ENCODE results near the gene FXYD5.

FXYD5 gene

DNA sequence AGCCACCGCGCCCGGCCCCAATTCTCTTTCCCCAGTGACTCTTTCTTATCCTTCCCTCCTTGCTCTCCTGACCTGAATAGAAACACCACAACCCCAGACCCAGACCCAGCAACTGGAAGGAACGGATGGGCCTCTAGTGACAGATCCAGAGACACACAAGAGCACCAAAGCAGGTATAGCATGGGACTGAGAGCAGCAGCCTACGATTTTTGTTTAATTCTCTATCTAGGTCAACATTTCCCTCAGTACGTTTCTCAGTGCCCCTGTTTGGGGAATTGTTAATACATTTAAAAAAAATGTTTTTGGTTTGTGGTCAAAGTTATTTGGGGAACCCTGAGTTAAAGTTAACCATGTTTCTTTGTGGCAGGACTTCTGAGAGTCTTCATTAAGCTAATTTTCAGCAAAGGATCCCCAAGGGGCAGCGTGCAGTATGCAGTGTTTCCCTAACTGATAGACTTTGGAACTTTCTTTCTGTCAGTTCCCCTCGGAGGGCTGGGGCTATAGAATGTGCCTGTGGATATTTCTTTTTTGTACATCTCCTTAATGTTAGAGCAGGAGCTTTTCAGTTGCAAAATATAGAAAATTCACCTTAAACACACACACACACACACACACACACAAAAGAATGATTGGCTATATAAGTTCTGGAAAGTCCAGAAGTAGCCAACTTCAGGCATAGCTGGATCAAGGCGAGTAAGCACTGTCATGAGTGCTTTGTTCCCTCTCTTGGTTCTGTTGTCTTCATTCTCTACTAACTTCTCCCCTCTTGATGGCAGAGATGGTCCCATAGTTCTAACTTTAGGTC, 6.3 kb downstream of the FXYD5 start:
- DNase-seq, result no peak

DNA sequence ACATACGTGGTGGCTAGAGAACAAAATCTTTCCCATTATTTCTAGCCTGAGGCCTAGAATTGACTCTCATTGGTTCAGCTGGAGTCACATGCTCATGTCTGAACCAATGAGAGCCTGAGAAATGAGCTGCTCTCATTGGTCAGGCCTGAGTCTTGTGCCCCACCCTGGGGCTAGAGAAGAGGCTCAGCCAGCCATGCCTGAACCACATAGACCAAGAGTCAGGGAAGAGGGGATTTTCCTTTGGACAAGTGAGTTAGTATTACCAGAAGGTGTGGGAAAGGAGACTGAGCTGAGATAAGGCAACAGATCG, 6.9 kb downstream of the FXYD5 start:
- DNase-seq, result no peak

DNA sequence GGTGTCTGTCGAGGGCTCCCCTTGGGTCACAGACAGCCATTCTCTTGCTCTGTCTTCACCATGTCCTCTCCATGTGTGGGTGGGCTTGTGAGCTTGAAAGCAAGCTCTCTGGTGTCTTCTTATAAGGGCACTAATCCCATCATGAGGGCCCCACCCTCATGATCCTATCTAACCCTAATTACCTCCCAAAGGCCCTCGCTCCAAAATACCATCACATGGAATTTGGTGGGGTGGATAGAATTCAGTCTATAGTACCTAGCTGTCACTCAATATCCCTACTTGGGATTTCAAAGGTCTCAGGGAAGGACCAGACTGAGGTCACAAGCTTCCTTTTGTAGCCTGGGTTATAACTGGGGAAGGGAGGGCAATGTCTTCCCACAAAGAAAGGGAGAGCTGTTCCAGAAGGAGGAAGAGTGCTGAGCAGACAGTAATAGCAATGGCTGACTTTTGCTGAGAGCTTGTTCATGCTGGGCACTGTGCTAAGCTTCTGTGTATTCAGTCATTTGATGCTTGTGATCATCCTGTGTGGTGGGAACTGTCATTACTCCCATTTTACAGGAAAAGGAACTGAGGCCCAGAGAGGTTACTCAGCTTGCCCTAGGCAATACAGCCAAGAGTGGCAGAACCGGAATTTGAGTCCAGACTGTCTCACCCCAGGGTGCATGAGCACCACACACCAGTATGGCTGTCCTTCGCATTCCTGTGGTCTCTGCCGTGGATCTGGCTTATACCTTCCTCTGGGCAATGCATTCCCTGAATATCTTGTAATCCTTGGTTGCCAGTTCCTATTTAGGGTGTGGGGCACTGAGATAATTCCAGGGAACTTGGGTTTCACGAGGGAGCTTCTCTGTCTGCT, 8.2 kb downstream of the FXYD5 start:
- no peak for DNase-seq

DNA sequence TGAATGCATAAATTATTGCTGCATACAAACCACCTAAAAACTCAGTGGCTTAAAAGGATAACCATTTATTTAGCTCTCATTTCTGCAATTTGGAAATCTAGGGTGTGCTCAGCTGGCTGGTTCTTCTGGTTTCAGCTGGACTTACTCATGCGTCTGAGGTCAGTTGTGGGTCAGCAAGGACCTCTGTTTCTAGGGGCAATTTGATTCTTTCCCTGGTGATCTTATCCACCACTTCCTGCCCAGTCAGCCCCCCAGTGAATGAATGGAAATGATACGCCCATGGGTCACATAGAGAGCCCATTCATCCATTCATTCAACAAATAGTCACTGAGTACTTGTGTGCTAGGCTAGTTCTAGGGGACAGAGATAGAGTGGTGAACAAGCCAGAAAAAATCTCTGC, 9.9 kb downstream of the FXYD5 start:
- no peak for DNase-seq

DNA sequence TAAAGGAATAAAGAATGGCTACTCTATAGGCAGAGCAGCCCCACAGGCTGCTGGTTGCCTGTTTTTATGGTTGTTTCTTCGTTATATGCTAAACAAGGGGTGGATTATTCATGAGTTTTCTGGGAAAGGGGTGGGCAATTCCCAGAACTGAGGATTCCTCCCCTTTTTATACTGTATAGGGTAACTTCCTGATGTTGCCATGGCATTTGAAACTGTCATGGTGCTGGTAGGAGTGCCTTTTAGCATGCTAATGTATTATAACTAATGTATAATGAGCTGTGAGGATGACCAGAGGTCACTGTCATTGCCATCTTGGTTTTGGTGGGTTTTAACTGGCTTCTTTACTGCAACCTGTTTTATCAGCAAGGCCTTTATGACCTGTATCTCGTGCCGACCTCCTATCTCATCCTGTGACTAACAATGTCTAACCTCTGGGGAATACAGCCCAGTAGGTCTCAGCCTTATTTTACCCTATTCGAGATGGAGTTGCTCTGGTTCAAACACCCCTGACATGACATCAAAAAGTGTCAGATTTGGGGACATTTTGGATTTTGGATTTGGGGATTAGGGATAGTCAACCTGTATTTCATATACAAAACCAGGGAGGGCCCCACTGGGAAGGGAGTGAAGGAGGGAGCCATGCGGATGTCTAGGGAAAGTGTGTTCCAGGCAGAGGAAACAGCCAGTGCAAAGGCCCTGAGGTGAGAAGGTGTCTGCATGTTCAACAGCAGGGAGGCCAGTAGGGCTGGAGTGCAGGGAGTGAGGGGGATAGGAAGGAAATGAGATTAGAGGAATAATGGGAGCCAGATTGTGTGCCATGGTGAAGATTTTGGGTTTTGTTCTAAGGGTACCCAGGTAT, 10.9 kb downstream of the FXYD5 start:
- no peak for DNase-seq

DNA sequence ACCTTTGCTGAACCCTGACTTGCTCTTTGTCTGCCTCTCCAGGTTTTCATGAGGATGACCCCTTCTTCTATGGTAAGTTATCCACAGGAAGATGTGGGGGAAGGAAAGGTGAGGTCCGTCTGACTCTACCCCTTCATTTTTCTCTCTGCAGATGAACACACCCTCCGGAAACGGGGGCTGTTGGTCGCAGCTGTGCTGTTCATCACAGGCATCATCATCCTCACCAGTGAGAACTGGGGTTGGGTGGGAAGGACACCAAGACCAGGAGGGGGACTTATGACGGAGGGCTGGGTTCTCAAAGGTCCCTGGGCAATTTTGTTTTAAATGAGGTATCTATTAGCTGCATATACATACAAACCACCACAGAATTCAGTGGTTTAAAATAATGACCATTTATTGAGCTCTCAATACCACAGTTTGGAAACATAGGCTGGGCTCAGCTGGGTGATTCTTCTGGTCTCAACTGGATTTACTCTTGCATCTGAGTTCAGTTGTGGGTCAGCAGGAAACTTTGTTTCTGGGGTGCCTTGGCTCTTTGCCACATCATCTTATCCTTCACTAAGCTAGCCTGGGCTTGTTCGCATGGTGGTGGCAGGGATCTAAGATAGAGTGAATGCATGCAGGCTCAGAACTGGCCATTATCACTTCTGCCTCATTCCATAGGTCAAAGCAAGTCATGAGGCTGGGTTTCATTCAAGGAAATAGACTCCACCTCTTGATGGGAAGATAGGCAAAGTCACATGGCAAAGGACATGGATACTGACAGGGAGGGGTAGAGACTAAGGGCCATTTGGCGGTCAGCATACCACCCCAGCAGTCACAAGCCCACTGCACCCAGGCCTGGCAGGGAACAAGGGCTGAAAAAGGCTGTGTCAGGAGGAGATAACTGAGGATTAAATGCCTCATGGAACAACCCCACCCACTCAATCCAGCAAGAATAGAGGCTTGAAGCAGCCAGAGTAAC, 11.8 kb downstream of the FXYD5 start:
- no peak for DNase-seq

DNA sequence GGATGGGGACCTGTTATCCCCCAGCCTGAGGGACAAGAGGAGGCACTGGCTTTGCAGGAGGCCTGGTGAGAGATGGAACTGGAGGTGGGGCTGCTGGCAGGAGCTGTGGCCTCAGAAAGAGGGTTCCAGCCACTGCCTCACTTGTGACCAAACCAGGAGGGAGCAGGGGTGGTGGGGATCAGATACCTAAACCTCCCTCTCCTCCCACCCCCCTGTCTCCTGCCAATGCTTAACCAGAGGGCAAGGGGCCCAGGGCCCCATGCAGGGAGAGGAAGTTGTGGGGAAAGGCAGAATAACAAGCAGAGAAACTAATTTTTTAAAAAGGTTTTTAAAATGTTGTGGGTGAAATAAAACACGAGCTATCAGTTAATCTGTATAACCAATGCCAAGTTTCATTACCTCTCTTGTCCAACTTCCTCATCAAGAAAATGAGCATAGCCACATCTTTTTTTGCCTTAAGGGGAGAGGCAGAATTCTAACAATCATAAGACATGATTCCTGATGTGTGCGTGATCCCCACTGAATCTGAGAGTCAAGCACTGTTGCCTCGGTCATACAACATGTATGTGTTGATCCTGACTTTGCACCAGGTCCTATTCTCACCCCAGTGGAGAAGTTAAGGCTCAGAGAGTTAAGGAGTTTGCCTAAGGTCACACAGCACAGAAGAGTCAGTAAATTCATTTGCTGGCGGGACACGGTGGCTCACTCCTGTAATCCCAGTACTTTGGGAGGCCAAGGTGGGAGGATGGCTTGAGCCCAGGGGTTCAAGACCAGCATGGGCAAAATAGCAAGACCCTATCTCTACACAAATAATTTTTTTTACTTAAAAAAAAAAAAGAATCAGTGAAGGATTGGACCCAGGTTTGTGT, 12.9 kb downstream of the FXYD5 start:
- no peak for DNase-seq

DNA sequence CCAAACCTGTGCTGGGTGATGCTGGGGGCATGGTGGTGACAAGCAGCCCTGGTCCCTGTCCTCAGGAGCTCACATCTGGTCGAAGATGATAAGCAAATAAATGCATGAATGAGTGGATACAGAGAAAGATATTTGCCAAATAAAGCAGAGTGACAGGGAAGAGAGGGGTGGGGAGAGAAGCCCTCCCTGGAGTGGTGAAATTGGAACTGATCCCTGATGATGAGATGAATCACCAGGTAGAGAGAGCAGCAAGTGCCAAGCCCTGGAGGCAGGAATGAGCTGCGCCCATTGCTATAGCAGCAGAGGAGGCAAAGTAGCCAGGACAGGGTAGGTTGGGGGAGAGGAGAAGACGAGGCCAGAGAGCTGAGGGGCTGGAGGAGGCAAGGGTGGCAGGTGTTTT, 13.7 kb downstream of the FXYD5 start:
- no peak for DNase-seq

DNA sequence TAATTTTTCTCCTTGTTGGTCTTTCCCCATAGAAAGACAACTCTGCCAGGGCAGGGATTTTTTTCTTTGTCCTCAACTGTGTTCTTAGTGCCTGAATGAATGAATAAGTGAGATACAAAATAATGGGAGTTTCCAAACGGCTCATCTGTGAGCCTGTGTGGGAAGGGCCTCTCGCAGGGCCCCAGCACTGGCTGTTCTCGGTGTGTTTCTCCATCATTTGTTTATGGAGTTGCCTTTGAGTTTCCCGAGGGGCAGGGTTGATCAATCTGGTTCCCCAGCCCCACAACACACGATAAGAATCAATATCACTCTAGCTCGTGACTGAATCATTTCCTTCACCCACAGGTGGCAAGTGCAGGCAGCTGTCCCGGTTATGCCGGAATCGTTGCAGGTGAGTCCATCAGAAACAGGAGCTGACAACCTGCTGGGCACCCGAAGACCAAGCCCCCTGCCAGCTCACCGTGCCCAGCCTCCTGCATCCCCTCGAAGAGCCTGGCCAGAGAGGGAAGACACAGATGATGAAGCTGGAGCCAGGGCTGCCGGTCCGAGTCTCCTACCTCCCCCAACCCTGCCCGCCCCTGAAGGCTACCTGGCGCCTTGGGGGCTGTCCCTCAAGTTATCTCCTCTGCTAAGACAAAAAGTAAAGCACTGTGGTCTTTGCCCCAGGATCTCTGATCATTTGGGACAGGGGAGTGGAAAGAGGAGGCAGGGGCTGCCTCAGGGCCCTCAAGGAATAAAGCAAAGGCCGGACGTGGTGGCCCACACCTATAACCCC, 14.9 kb downstream of the FXYD5 start:
- no peak for DNase-seq

DNA sequence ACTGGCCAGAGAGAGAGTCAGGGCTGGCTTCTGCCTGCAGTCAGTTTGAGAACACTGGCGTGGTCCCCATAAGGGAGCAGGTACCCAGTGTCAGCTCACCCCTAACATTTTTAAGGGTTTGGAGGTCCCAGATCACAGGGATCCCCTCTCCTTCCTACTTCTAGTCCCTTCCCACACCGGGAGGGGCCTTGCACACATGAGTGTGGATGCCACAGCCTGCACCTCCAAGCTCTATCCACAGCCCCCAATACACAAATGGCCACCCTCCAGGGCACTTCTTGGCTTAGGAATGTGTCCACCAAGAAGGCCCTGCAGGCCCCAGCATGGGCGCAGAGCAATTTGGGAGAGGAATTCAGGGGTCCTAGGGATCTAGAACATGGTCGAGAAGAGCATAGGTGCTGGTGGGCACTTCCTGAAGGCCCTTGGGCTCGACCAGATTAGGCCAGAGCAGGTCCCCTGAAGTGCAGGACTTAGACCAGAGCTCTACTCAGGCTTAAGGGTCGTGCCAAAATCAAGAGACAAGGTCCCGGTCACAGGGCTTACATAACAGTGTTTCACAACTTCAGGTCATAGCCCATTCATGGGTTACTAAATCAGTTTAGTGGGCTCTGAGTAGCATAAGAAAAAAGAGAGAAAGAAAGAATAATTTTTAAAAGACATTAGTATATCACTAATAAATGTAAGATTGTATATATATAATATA, 16.0 kb downstream of the FXYD5 start:
- DNase-seq, result no peak

DNA sequence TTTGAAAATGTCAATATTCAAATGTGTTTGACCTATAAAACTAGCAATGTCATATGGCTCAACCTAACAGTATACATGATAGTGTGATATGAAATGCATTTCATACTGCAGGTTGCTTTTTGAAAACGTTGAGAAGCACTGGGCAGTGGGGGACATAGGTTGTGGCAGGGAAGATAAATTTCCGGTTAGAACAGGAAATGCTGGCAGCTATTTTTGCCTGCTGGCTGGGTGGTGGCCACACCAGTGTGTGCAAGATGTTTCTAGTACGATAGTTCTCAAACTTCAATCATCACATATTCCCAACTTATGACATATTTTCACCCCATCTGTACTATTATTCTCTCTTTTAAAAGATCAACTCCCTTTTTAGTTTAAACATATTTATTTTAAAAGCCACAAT, 17.2 kb downstream of the FXYD5 start:
- DNase-seq, result no peak

DNA sequence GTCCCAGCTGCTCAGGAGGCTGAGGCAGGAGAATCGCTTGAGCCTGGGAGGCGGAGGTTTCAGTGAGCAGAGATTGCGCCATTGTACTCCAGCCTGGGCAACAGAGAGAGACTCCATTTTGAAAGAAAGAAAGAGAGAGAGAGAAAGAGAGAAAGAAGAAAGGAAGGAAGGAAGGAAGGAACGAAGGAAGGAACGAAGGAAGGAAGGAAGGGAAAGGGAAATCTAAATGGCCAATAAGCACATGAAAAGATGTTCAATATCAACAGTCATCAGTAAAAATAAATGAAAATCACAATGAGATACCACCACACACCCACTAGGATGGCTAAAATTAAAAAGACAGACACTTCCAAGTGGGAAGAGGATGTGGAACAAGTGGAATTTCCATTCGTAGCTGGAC, 19.7 kb downstream of the FXYD5 start:
- DNase-seq, result no peak

DNA sequence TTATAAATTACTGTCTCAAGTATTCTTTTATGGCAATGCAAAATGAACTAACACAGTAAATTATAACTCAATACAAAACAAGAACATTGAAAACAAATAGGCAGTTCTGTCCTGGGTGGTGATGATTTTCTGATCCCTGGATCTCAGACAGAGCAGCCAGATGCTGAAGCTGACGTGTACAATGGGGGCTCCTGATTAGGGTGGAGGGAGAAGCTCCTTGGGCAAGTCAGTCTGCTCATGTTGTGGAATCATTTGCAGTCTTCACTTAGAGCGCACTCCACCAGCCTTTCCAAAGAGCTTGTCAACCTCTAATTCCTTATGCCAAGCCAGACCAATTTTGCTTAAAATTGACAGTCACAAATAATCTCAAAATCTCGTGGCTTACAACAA, 21.6 kb downstream of the FXYD5 start:
- no peak for DNase-seq

DNA sequence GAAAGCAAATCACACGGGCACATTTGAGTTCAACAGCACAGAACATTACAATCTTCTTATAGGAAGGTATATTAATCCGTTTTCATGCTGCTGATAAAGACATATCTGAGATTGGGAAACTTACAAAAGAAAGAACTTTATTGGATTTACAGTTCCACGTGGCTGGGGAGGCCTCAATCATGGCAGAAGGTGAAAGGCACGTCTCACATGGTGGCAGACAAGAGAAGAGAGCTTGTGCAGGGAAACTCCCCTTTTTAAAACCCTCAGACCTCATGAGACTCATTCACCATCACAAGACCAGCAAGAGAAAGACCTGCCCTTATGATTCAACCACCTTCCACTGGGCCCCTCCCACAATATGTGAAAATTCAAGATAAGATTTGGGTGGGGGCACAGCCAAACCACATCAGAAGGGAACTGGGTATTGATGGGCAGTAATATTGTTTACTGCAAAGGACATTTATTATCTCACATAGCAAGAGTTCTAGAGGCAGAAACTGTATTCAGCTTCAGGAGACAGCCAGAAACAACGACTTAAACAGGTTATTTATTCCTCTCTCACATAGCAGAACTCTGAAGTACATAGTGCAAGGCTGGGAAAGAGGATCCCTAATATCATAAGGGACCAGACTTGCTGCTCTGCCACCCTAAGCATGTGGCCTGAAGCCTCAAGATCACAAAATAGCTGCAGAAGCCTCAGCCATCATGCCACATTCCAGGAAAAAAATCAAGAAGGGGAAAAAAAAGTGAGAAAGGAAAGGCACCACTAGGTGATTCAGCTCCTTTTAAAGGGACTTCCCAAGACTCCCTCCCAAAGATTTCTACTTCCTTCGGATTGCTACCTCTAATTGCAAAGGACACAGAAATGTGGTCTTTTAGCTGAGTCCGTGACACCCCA, 23.1 kb downstream of the FXYD5 start:
- DNase-seq, result no peak

DNA sequence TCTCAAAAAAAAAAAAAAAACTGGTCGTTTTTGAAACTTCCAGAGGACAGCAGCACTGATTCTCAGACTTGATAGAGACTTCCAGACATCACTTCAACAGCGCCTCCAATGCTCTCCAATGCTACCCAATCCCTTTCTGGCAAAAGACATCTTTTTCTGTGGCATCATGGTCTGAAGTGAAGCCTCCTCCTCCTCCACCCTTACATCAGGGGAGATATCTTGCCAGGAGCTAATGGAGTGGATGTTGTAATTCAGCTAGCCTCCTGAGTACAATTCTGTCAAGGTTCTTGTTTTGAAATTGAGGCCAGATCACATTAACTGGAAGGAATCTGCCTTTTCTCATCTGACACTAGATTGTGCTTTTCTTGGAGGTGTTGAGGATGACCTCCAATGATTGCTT, 24.2 kb downstream of the FXYD5 start:
- DNase-seq, result no peak

DNA sequence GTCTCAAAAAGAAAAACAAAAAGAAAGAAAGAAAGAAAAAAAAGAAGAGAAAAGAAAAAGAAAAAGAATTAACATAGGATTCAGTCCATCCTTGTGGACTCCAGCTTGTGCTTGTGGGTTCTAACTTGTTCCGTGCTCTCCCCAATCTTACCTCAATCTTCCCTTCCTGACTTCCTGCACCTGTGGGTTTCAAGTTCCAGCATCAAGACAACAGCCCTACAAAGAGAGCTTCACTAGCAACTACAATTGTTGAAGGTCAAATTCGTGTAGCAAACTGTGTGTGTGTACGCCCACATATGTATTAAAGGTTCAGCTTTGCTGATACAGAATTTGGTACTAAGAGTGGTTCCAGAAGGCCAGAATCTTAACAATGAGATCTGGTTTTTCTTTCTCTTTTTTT, 25.3 kb downstream of the FXYD5 start:
- DNase-seq, result no peak

DNA sequence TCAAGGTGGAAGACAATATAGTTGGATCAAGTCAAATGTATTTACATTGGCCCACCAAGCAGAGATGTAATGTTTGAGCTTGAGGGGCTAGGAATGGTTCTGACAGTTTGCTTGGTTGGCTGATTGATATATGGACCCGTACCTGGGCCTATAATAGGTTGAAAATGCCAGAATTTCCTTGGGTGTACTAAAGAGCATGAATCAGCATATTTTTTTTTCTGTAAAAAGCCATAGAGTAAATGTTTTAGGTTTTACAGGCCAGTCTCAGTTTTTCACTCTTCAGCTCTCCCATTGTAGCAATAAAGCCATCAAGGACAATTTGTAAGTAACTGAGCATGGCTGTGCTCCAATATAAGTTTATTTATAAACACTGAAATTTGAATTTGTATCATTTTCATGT, 26.9 kb downstream of the FXYD5 start:
- no peak for DNase-seq

DNA sequence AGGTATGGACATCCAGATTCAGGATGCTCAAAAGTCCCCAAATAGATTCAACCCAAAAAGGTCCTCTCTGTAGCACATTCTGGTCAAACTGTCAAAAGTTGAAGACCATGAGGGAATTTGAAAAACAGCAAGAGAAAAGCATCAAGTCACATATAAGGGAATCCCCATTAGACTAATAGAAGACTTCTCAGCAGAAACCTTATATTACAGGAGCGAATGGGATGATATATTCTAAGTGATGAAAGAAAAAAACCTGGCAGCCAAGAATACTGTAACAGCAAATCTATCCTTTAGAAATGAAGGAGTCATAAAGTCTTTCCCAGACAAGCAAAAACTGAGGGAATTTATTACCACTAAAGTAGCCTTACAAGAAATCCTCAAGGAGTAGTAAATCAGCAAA, 29.7 kb downstream of the FXYD5 start:
- no peak for DNase-seq

DNA sequence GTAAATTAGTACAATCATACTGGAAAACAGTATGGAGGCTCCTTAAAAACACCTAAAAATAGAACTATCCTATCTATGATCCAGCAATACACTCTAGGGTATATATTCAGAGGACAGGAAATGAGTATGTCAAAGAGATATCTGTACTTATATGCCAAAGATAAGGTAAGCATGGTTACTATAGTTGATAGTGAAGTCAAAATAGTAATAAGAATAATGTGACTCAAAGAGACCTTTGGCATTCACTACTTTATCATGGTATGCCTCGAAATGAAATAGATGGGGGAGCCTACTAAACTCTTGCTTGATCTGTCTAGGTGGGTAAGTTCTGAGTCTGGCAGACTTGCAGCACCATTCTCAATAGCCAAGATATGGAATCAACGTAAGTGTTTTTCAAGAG, 30.3 kb downstream of the FXYD5 start:
- DNase-seq, result no peak
